GM19239 (cell line): ENCODE results near the gene SSR4.
A peak's percentile ranks its signal among the peaks of the same experiment; 100 is the strongest.

ENCODE experiments used
- DNase-seq: peaks from one replicate; pipeline ENCODE4 v3.0.0; 2011; ENCODE audit warnings: low spot score; ENCODE audit not compliant: insufficient read length
- FAIRE-seq: peaks from 2 replicates; lab custom pipeline; 2011; peaks lifted over from hg19 to GRCh38; lab: Jason Lieb, UNC

SSR4 gene

GRCh38 chrX:153827016-153827415 lies 32.5 kb downstream of the SSR4 start:
- DNase-seq (no peak), FAIRE-seq (peak; percentile 47)

GRCh38 chrX:153827903-153828302 lies 33.4 kb downstream of the SSR4 start:
- FAIRE-seq (no peak), DNase-seq (no peak)

DNA sequence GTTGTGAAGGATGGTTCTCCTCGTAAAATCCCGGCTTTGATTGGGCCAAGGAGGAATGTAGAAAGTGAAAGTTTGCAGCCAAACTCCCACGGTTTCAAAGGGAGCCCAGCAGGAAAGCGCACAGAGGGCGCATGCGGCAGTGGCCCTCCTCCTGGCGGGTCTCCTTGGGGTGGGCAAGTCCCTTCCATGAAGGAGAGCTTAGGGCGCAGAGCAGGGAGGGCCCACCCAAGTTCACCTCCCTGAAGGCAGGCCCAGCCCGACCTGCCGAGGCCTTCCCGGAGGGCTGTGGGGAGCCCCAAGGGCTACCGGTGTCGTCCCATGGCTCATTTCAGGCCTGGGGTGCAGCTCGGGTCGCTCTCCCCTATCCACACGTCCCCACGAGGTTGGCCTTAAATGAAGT lies 33.8 kb downstream of the SSR4 start:
- no peak for FAIRE-seq
- DNase-seq: no peak

GRCh38 chrX:153828723-153829548 lies 34.5 kb downstream of the SSR4 start:
- no peak for FAIRE-seq
- no peak for DNase-seq

DNA sequence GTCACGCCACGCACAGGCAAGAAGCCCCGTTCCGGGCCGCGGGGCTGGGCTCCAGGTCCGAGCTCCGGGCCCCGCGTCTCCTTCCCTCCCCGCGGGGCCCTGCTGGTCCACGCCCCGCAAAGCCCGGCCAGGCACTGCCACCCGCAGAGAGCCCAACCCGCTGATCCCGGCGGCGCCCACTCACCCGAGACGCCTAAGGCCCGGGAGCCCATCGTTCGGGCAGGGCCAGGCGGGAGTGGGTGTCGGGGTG lies 35.0 kb downstream of the SSR4 start:
- FAIRE-seq: no peak
- no peak for DNase-seq

- FAIRE-seq (no peak), DNase-seq (no peak)
These were observed 35.6 kb downstream of the SSR4 start, which contains the start of gene PDZD4 for GRCh38 chrX:153829799-153830639. PDZD4 (minus strand) TSS chrX:153830544; CDS start chrX:153830298, 246 bp downstream.

- FAIRE-seq (no peak), DNase-seq (no peak)
These were observed 36.4 kb downstream of the SSR4 start for GRCh38 chrX:153830640-153831428.

DNA sequence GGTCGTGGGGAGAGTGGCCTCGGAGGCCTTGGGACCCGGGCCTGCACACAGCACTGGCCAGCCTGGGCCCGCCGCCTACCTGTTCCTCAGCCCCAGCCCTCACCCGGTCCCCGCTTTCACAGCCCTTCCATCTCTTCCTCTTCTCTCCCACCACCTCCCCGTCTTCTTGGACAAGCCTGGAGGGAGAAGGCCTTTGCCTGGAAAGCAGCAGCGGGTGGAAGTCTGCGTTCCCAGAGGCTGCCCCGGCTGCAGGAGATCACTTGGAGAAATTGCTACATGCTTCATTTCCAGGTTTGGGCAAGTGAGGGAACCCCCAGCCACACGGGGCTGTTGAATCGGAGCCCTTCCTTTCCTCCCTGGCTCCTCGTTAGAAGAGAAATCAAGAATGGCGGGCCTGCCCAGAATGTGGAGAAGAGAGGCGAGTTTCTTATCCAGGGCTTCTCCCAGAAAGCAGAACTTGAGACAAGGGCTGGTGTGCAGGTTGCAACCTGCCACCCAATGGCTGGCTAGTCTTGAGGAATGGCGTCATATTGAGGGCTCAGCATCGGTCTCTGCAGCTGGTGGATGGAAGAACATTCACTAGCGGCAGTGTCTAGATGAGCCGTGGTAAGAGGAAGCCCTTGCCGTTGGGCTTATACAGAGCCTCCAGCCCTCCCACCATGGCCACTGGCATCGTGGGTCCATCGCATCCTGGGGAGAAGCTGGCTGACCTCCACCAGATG lies 37.1 kb downstream of the SSR4 start:
- DNase-seq: no peak

DNA sequence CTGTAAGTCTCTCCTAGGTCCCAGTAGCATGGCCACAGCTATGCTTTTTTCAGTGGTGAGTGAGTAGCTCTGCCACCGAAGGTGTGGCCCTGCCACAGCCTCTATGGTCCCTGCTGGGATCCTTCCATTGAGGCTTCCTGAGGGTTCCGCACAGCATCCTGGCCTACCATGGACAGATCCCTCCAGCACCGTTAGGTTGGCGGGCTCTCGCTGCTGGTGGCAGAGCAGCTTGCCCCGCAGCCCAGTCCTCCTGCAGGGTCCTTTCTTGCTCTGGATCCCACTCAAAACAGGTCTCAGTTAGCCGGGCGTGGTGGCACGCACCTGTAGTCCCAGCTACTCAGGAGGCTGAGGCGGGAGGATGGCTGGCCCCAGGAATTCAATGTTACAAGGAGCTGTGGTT lies 38.3 kb downstream of the SSR4 start:
- DNase-seq (no peak), FAIRE-seq (no peak)

More for the DNA sequence above, 37.1 kb downstream of the SSR4 start:
- no peak for FAIRE-seq

GRCh38 chrX:153836921-153837320 lies 42.5 kb downstream of the SSR4 start:
- no peak for FAIRE-seq
- no peak for DNase-seq

DNA sequence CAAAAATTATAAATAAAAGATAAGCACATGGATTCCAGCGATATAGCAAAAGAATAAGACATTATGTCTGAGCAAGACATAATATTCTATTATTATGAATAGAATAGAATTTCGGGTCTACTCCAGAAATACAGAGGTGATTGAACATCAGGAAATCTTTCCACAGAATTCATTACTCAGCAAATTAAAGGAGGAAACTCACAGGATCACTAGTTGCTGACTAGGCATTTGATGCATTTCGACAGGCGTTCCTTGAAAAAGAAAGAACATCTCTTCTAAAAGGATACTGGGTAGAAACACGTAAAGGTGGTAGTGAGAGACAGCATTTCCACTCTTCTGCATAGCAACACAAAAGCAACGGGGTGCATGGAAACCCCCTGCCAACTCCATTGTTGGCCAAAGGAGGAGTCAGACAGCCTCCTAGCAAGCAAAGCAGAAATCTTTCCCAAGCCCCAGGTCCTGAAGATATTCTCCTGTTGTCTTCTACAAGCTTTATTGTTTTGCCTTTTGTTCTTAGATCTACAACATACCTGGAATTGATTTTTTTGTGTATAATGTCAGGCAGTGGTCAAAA lies 50.1 kb downstream of the SSR4 start:
- DNase-seq (no peak), FAIRE-seq (no peak)

GRCh38 chrX:153845195-153845594 lies 50.7 kb downstream of the SSR4 start:
- DNase-seq (no peak), FAIRE-seq (no peak)

DNA sequence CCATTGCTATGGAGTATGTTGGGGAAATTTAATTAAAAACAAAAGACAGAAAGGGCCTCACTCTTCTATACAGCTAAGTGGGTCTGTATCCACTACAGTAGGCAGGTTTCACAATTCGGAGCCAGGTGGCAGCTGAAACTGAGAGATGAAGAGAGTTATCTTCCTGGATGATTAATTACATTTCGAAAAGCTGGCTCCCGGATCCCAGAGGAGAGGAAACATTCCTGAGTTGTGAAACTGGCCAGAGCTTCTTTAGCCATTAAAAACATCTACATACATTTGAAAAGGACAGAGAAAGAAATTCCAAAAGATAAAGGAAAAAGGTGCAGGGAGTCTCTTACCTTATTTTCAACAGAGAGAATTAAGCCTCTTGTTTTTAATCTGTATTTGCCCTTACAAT lies 51.4 kb downstream of the SSR4 start:
- DNase-seq (no peak), FAIRE-seq (no peak)
